ENCODE results near the gene TNFAIP1. TPM values are rescaled to one million over a fixed set of nuclear protein-coding genes. Genes with fewer than 3 reads are reported as not detected.

The TNFAIP1 gene
- total RNA-seq, 3 donors from 2014 or later (not counting 1 experiment from before 2014, with no cell fraction given) = 10.5 to 15.7 (median 14.6) TPM

- WGBS (ENCODE audit: insufficient coverage) = 90% methylated on average over 4 of the region's 5 CpGs
- Histone ChIP-seq H3K36me3 (ENCODE audit: control insufficient read depth, insufficient read depth, low read length) (peaks cover 15% of the 10 kb centered on the region), H3K27ac (ENCODE audit: low read length) (no peak overlapping the region), H3K27me3 (ENCODE audit: control insufficient read depth, insufficient read depth, low read length) (no peaks in the 10 kb centered on the region), H3K9me3 (ENCODE audit: control insufficient read depth, insufficient read depth, low read length) (no peaks in the 10 kb centered on the region), H3K4me1 (ENCODE audit: control insufficient read depth, insufficient read depth, low read length) (peaks cover 5% of the 10 kb centered on the region), H3K4me3 (ENCODE audit: low read length) (no peak overlapping the region)
- no peak overlapping the region for H3K4me3 Mint-ChIP-seq
- no peaks in the 10 kb centered on the region for H3K27me3 Mint-ChIP-seq (ENCODE audit: low read depth in 2 of 2)
- H3K9me3 Mint-ChIP-seq = no peaks in the 10 kb centered on the region
- DNase-seq (no peak), ATAC-seq (no peak)
- H3K36me3 Mint-ChIP-seq = peaks cover 12% of the 10 kb centered on the region
- no peak for TF ChIP-seq CTCF (IDR thresholded peaks at IDR 0.05)
- no peak overlapping the region for H3K27ac Mint-ChIP-seq
- intact Hi-C loops (cut with micrococcal nuclease) = no loop called here
- peaks cover 10 to 11% of the 10 kb centered on the region in 2 donors for H3K4me1 Mint-ChIP-seq
Measured at GRCh38 chr17:28324267-28324745, 11.3 kb upstream of the TNFAIP1 start.

GRCh38 chr17:28324781-28325180 lies 10.8 kb upstream of the TNFAIP1 start:
- Histone ChIP-seq H3K36me3 (ENCODE audit: control insufficient read depth, insufficient read depth, low read length) (peaks cover 15% of the 10 kb centered on the region), H3K27me3 (ENCODE audit: control insufficient read depth, insufficient read depth, low read length) (no peaks in the 10 kb centered on the region), H3K4me3 (ENCODE audit: low read length) (no peak overlapping the region), H3K27ac (ENCODE audit: low read length) (no peak overlapping the region), H3K9me3 (ENCODE audit: control insufficient read depth, insufficient read depth, low read length) (no peaks in the 10 kb centered on the region), H3K4me1 (ENCODE audit: control insufficient read depth, insufficient read depth, low read length) (no peaks in the 10 kb centered on the region)
- H3K4me3 Mint-ChIP-seq = no peak overlapping the region
- H3K9me3 Mint-ChIP-seq = no peaks in the 10 kb centered on the region
- H3K27ac Mint-ChIP-seq = no peak overlapping the region
- WGBS (ENCODE audit: insufficient coverage) = 97% methylated on average over 1 of the region's 3 CpGs
- no peak for ATAC-seq
- H3K36me3 Mint-ChIP-seq = peaks cover 12% of the 10 kb centered on the region
- no peaks in the 10 kb centered on the region for H3K27me3 Mint-ChIP-seq (ENCODE audit: low read depth in 2 of 2)
- TF ChIP-seq CTCF (IDR thresholded peaks at IDR 0.05) = no peak
- H3K4me1 Mint-ChIP-seq = peaks cover 5 to 6% of the 10 kb centered on the region in 2 donors
- intact Hi-C loops (cut with micrococcal nuclease) = no loop called here
- DNase-seq = no peak

DNA sequence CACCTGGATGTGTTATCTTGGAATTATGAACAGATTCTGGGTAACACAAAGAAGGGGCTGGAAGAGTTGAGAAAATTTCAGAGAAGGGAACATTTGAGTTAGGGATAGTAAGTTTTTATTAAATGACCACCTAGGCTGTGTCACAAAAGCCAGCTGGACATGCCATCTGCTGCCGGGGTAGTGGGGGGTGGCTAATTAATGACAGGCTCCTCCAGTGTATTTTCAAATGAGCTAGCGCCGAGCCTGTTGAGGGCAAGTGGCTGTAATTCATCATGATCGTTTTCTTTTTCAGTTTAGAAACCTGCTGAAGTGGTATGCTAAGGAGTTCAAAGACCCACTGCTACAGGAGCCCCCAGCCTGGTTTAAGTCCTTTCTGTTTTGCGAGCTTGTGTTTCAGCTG lies 10.3 kb upstream of the TNFAIP1 start:
- WGBS (ENCODE audit: insufficient coverage) = 94% methylated on average over 5 of the region's 5 CpGs
- Mint-ChIP-seq H3K9me3 (no peaks in the 10 kb centered on the region), H3K4me3 (no peak overlapping the region), H3K36me3 (peaks cover 12% of the 10 kb centered on the region), H3K27ac (no peak overlapping the region), H3K27me3 (ENCODE audit: low read depth in 2 of 2) (no peaks in the 10 kb centered on the region), H3K4me1 (peaks cover 1 to 2% of the 10 kb centered on the region in 2 donors)
- Histone ChIP-seq H3K4me1 (ENCODE audit: control insufficient read depth, insufficient read depth, low read length) (no peaks in the 10 kb centered on the region), H3K36me3 (ENCODE audit: control insufficient read depth, insufficient read depth, low read length) (peaks cover 15% of the 10 kb centered on the region), H3K4me3 (ENCODE audit: low read length) (no peak overlapping the region), H3K27me3 (ENCODE audit: control insufficient read depth, insufficient read depth, low read length) (no peaks in the 10 kb centered on the region), H3K27ac (ENCODE audit: low read length) (no peak overlapping the region), H3K9me3 (ENCODE audit: control insufficient read depth, insufficient read depth, low read length) (no peaks in the 10 kb centered on the region)
- intact Hi-C loops (cut with micrococcal nuclease) = no loop called here
- ATAC-seq = no peak
- no peak for DNase-seq
- no peak for TF ChIP-seq CTCF (IDR thresholded peaks at IDR 0.05)

DNA sequence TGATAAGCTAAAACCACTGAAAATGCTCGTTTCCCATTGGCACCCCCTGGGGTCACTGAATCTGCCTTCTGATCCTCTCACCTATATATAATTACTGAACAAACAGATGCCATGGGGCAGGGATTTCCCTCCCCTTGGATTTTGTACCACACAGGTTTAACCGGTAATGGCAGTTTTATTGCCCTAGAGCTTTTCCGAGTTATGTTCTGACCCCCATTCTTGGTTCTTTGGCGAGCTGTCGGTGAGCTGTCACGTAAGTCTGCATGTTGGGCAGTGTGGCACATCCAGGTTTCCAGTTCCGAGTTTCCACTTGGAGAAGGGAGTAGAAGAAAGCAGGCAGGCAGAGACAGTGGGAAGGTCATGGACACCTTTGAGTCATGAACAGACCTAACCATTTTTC lies 9.4 kb upstream of the TNFAIP1 start:
- Histone ChIP-seq H3K9me3 (ENCODE audit: control insufficient read depth, insufficient read depth, low read length) (no peaks in the 10 kb centered on the region), H3K4me3 (ENCODE audit: low read length) (no peak overlapping the region), H3K36me3 (ENCODE audit: control insufficient read depth, insufficient read depth, low read length) (peaks cover 23% of the 10 kb centered on the region), H3K27ac (ENCODE audit: low read length) (no peak overlapping the region), H3K27me3 (ENCODE audit: control insufficient read depth, insufficient read depth, low read length) (no peaks in the 10 kb centered on the region), H3K4me1 (ENCODE audit: control insufficient read depth, insufficient read depth, low read length) (no peaks in the 10 kb centered on the region)
- no peak overlapping the region for H3K4me3 Mint-ChIP-seq
- no peak for TF ChIP-seq CTCF (IDR thresholded peaks at IDR 0.05)
- no peaks in the 10 kb centered on the region for H3K9me3 Mint-ChIP-seq
- intact Hi-C loops (cut with micrococcal nuclease) = no loop called here
- no peaks in the 10 kb centered on the region for H3K4me1 Mint-ChIP-seq
- no peaks in the 10 kb centered on the region for H3K27me3 Mint-ChIP-seq (ENCODE audit: low read depth in 2 of 2)
- peaks cover 12% of the 10 kb centered on the region for H3K36me3 Mint-ChIP-seq
- no peak overlapping the region for H3K27ac Mint-ChIP-seq
- ATAC-seq = no peak
- no peak for DNase-seq
- 96% methylated on average over 7 of the region's 7 CpGs for WGBS (ENCODE audit: insufficient coverage)
